ENCODE results near the gene POLR2M.

Gene POLR2M

DNA sequence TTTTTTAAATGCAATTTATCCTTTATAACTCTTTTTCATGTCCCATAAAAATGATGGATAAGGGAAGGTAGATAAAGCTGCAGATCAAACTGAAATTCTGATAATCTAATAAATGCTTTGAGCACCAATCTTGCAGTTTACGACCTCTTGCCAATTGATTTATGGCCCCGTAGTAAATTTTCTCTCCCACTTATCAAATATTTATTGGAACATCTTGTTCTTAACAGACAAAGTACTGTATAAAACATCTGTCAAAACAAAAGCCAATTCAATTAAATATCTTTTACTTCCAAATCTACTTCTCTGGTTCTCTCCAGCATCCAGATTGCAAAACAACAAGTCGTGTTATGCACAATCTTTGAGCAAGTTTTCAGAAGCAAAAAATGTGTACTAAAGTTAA lies 34.6 kb downstream of the POLR2M start:
- DNase-seq, result no peak

DNA sequence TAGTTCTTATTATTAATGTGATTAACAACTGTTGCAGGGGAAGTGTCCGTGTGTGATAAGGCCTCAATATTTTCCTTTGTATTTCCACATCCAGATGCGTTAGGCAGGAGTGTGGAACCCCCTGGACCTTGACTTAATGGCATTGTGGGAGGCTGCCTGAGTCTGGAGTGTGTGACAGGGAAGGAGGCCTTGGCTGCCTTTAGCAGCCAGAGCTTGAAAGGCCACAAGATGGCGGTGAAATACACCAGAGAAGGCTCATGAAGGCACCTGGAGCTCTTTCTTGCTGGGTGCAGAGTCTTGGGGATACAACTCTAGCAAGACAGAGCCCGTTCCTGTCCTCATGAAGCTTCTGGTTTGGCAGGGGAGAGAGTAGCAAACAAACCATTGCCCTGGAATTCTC lies 36.9 kb downstream of the POLR2M start:
- DNase-seq, result no peak

DNA sequence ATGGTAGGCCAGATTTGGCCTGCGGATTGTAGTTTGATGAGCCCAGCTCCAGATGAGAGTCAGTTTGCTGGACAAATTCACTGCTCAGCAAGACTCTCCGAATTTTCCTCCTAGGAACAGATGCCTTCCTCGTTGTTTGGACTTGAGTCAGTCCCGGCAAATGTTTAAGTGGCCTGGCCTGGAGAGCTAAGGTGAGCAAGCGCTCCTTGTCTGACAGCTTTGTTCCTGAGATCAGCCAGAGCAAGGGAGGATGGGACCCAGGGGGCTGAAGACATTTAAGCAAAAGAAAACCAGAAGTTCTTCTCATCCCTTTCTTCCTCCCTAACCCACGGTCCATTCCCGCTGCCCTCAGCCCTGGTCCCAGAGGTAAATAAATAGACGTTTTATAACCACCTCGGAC lies 40.3 kb downstream of the POLR2M start:
- DNase-seq, result no peak

DNA sequence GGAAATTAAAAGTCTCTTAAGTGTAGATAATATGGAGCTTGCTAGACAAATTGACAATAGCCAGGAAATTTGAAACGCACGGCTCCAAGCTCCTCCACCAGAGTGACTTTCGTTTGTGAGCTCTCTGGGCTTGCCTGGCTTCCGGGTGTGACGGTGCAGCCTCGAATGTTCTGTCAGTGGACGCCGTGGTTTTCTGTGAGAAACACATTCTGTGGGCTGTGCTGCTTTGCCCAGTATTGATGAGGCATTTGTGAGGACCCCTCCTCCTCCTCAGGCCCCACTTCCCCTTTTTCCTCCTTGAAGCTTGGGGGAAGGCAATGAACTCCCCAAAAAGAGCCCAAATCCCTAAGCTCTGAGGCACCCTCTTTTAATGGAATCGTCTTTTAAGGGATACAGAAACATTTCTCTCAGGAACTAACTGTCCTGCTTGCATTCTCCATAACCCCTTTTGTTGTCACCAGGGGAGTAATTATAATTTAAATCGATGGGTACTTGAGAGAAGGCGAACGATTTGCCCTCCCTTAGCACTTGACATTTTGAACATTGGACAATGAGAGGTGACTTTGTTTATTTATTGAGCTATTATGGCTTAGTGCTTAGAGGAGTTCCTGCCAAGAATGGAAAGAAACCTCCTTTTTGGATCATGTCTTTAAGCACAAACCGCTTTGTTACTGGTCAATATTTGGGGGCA lies 40.8 kb downstream of the POLR2M start:
- peak; percentile 15 for DNase-seq

DNA sequence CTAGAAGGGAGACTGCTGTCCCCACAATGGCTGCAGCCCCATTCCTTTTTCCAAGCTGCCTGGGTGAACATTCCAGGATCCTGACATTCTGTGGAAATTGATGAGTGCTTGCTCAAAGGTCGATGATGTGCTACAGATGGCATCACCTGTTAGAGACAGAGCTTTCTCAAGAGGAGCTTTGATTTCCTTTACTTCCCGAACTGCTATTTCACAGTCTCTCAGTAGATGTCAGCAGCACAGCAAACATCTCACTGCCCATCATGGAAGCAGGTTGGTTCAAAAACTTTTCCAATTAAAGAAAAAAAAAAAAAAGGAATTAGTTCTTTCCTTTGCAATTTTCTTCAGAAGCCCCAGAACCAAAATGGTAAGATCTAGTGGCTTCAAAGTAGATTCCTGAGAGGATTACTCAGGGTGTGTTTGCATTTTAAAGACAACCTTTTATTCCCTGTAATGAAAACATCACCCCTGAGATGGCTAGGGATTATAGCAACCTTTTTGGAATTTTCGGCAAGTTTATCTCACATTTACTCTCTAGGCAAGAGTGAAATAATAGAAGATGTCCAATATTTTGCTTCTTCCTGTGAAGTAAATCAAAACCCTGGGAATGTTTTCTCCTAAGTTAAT lies 44.8 kb downstream of the POLR2M start:
- peak; percentile 49 for DNase-seq

DNA sequence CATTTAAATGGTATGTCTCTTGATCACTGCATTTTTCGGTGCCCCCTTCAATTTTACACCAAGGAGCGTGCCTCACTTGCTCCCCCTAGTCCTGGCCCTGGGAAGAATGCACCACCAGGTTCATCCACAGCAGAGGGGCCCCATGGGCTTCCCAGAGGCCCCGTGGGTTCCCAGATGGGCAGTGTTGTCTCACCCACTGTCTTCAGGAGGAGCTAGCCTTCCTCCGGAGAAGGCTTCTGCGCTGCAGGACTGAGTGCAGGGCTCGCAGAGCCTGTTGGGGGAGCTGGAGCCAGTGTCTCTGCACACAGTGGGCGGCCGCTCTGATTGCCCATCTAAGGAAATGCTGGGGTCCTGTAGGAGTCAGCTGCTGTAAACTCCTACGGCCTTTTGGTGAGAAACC lies 45.9 kb downstream of the POLR2M start:
- DNase-seq, result no peak

- no peak for DNase-seq
These were observed 46.3 kb downstream of the POLR2M start for GRCh38 chr15:57752840-57753239.

DNA sequence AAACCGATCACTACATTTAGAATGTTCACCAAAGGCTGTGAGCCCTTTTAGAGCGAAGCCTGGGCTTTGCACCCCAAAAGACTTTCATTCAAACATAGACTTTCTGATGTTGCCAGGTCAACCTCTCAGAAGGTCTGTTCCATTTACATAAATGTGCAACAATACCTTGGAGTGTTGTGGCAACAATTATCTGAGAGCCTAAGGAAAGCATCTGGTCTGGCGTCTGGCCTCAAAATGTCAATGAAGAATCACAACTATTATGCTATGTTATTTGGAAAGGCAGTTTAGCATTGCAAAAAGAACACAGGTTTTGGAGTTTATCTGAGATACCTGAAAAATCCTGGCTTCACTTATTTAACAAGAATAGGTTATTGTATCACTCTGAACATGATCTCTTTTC lies 50.0 kb downstream of the POLR2M start:
- DNase-seq, result no peak

DNA sequence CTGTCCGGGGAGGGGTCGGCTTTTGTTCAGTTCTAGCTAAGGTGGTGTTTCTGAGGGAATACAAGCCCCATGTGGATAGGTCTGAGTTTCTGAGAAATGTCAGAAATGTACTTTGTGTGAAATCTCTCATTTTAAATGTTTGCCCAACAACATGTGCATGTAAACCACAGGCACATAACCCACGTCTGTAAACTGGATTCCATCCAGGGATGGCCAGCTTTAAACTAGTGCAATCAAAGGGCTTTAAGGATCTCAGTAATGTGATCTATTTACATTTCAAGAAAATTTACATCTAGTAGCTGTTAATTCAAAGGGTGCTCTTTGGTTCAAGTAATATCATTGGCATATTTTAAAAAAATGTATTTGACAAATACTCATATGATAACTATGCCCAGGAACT lies 52.0 kb downstream of the POLR2M start:
- DNase-seq, result no peak

- no peak for DNase-seq
These were observed 55.0 kb downstream of the POLR2M start for GRCh38 chr15:57761562-57761961.

GRCh38 chr15:57762302-57762701 lies 55.8 kb downstream of the POLR2M start:
- no peak for DNase-seq

DNA sequence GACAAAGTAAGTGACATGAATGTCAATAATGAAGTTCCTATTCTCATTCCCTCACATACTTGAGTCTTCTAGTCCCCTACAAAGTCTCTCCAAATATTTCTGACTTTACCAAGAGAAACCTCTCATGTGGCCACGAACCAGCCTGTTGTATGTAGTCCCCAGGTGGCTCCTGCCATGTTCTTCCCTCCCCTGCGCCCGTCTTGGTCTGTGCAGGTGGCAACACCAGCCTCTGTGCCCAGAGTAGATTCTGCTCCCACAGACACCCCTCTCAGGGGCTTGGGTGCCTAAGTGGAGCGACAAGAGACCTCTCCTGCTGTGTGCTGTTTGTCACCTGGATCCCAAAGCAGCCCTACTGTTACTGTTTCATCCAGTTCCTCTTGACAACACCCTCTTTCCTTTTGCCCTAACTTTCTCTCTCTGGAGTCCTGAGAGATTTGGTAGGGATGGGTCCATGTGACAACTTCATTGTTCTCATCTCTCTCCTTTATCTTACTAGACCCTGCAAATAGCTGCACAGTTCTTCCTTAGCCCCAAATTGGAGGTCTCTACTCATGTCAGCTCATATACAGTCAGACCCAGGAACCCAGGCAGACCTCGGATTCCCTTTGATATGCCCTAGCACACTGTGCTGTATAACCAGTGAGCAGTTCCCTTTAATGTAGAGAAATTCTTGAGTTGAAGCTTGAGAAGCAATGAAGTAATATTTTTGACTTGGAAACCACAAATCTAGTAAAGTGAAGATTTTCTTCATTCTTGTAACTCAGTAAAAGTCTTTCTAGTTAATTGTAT lies 56.9 kb downstream of the POLR2M start:
- DNase-seq, result no peak
